HG03439 (cell line): Measurements from ENCODE around the gene NAT9.

Experiments used
- ATAC-seq: cut with Tn5 transposase; IDR thresholded peaks from one replicate; pipeline ENCODE4 v1.9.1; 2021; ENCODE audit warnings: mild to moderate bottlenecking, moderate library complexity; ENCODE audit not compliant: unreplicated experiment

The NAT9 gene

DNA sequence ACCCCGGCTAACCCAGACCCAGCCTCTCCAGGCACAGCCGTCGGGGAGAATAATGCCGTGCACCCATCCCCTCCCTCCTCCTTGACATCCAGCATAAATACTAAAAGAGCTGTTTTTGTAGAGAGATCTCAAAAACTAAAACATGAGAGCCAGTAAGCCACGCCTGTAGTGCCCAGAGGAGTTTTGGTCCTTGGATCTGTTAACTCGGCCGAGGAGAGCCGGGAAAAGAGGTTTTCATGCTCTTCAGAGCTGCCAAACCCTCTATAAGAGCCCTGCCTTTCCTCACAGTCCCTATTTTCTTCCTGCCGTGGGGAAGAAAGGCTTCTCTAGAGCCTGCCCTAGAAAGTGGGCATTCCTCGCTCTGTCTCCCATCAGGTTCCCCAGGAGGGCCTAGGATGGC is 30.2 kb upstream of the NAT9 start:
- no peak for ATAC-seq

DNA sequence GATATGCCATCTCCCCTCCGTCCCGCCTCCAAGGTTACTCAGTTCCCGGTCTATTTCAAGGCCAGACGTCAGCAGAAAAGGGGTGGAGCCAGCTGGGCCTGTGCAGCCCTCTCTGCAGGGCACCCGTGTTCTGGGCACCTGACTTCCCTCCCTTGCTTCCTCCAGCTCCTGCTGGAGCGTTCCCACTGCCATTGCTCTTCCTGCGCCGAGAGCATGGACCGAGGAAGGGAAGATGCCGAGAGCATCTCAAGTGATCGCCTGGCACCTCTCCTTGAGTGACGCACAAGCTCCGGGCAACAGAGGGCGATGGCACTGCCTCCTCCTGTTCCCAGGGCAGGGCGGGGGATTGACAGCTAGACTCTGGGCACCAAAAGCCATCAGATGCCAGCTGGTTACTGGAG is 29.4 kb upstream of the NAT9 start:
- no peak for ATAC-seq

DNA sequence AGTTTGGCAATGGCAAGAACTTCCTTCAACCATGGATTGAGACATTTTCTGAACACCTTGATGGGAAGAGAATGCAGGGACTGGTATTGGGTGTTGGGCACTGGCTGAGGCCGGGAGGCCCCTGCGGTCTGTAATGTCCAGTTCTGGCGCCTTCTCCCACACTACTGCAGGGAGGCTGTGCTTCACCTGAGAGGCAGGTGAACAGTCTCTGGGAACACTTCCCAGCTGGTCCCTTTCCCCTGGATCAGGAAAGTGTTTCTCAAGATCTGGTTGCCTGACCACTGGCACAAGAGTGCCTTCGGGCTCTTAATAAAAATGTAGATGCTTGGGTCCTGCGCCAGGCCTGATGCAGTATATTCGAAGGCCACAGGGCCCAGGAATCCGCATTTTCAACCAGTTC is 28.5 kb upstream of the NAT9 start:
- no peak for ATAC-seq

DNA sequence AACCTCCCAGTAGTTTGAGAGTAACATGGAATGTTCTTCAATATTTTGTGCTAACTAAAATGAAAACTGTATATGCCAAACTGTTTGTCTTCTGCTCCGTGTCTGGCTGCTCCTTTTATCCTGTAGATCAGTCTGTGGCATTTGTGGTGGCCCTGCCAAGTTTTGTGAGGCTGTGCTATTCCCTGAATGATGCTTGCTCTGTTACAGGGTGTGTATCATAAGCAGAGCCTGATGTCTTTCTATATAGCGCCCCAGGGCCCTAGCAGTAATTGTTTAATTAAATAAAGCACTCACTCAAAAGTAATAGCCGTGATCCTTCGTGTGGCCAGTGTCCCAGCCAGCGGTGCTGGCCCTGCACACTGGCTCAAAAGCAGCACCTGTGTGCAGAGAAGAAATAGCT is 27.8 kb upstream of the NAT9 start:
- no peak for ATAC-seq

DNA sequence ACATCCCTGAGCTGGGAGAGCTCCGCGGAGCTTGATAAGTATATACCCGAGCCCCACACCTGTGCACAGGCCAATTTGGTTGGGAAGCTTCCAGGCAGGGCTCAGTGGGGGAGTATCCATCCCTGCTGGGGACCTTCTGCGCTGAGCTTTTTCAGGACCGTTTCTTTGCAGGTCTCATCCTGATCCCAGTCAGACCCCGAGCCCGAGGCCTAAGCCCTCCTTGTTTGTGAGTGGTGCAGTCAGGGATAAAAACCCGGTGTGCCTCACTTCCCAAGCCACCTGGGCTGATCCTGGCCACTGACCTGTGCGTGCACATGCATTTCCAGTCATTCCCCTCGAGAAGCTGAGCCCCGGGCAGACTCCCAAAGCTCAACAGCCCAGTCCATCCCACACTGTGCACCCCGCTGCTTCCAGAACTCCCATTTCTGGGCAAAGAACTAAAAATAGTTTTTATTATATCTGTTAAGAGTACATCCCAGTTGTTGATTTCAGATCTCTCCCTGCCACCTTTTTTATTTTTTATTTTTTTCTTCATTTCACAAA is 27.3 kb upstream of the NAT9 start:
- no peak for ATAC-seq

DNA sequence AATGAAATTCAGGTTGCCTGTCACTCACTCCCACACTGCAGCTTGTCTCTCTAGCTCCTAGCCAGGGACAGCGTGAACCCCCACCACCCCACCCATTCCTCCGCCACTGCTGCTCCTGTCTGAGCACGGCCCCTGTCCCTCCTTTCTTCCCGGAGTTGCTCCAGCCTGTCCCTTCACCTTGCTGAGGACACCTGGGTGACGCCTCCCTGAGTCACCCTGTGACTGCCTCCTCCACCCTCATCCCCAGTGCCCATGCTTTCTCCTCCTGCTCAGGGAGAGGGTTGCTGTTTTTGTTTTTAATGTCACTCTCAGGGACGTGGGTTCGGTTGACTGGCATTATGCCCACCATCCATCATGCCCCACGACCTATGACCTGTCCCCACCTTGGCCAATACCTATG is 25.8 kb upstream of the NAT9 start:
- ATAC-seq: no peak

DNA sequence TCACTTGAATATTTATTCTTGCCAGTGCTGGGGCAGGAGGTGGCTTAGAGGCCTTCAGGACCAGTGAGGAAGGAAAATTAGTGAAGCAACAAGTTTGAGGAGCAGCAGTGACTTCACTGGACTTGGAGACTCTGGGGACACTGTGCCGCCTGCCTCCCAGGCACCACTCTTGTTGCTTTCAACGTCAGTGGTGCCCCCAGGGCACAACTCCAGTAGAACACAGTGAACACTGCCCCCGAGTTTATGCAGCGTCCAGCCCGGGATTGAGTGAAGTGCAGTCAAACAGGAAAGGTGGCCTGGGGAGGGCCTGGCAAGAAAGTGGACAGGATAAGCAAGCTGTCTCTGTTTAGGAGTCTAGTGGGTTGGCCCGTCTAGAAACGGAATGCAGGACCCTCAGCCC is 24.4 kb upstream of the NAT9 start:
- no peak for ATAC-seq

DNA sequence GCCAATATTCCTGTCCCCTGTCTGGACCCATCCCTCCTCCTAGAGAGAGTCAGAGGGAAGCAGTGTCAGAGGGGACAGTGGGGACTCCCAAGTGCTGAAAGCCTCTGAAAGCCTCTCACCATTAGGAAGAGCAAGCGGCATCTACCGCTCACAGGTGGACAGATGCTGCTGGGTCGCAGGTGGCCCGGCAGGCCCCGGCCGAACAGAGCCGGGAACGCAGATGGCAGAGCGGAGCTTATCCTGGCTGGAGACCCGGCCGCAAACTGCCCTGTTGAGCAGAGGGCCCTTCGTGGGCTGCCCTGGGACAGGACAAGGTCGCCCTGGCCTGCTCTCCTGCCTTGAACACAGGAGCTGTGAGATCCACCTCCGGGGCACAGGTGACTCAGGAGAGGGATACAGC is 23.0 kb upstream of the NAT9 start:
- ATAC-seq: no peak

DNA sequence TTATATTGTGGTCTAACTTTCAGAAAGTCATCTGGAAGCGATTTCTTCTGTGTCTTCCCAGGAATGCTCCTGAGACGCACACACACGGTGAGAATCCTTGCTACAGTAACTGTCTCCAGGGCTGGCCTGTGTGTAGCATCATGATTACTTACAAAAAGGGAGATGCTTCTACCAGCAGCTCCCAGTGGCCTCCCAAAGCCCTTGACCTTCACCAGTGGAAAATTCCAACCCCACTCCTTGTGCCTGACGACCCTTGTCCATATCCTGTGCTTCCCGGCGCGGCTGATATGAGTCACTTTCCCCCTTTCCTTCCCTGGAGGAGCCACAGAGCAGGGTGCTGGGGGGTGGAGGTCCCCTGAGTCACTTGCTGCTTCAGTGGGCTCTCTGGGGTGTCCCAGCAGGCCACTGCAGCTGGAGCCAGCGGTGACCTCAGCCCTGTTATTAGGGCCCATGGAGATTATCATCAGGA is 22.1 kb upstream of the NAT9 start:
- no peak for ATAC-seq

DNA sequence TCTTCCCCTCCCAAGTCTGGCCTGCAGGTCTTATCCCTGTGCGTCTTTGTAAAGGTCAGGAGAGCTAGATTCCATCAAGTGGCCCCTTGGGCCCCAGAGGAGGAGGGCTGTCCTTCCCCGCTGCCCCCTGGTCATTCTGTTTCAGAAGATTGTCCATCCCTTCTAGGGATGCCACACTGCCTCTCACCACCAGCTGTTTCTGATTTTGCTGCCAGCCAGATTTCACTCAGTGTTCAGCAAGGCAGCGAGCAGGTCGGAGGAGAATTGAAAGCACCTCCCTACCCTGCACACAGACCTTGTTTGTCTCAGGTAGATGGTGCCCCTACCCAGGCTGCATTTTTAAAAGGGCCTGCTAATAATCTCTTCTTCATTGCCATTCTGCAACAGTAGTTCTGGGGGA is 21.7 kb upstream of the NAT9 start:
- ATAC-seq: no peak

DNA sequence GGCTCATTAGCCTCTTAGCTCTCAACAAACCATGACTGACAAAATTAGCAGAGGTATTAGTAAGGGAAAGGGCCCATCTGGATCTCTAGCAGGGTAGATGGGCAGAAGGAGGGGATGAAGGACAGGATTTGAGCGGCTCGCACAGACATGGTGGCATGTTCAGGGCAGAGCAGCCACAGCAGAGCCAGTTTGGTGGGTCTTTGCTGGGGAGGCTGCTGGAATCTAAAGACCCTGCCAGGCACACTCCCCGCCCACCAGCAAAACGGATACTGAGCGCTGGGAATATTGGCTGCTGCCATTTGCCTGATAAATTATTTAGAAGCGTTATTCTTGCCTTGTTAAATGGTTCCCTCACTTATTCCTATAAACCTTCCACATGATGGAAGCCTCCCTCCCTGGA is 20.7 kb upstream of the NAT9 start:
- no peak for ATAC-seq

DNA sequence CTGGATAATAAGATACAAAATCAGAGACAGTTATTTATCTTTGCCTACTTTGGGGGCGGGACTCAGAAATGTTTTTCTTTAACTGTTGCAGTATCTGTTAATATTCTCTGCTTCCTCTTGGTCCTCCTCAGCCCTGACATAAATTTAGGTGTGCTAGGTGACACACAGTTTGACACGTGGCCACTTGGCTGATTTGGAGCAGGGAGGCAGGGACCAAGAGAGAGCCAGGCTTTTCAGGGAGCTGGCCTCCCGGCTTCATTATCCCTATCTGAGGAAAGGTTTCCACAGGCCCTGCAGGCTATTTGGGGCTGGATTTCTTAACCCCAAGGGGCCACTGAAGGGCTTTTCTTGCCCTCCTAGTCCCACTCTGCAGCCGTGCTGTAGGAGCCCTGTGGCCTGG is 20.1 kb upstream of the NAT9 start:
- no peak for ATAC-seq

DNA sequence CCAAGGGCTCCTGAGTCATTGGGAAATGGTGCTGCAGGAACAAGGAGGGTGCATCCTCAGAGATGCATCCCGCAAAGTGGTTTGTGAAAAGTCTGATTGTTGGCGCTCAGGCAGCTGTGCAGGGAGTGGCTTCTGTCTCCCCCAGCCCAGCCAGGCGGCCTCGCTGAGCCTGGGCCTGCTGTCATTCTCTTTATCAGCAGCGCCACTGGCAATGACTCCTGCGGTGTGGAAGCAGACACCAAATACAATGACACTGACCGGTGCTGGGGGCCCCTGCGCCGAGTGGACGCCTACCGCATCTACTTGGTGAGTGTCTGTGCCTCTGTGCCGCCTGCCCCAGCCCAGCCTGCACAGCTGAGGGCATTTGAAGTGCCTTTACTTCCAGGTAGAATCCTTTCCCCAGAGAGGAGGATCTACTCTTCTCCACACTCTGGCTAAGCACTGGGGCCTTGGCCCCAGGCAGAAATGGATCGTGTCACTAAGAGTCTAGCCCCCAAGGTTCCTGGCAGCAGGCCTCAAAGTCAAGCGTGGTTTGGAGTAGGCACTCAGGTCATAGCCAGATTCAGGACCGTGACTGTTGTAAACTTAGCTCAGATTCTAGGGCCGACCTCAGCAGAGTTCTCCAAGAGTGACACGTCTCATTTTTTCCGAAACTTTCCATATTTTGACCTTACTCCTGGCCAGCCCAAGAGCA is 19.3 kb upstream of the NAT9 start:
- no peak for ATAC-seq

DNA sequence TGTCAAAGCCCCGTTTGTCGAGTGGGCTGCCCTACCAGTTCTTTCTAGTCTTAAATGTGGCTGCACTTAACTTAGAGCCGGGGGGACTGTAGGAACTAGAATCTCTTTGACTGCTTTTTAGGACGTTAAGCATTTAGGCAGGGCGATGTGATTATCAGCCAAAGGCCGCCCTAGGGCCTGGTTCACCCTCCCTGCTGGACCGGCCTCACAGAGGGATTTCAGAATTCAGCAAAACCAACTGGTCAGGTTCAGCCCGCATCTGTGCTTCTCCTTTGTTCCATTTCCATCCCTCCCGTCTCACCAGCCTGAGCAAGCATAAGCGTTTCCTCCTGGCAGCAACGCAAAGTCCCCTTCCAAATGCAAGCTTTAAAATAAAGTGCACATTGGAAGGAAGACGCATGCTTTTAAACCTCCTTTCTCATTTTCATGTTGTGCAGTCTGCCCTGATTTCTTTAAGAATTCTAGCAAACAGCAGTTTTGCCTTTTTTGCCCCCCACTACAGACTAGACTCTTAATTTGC is 16.5 kb upstream of the NAT9 start:
- no peak for ATAC-seq

DNA sequence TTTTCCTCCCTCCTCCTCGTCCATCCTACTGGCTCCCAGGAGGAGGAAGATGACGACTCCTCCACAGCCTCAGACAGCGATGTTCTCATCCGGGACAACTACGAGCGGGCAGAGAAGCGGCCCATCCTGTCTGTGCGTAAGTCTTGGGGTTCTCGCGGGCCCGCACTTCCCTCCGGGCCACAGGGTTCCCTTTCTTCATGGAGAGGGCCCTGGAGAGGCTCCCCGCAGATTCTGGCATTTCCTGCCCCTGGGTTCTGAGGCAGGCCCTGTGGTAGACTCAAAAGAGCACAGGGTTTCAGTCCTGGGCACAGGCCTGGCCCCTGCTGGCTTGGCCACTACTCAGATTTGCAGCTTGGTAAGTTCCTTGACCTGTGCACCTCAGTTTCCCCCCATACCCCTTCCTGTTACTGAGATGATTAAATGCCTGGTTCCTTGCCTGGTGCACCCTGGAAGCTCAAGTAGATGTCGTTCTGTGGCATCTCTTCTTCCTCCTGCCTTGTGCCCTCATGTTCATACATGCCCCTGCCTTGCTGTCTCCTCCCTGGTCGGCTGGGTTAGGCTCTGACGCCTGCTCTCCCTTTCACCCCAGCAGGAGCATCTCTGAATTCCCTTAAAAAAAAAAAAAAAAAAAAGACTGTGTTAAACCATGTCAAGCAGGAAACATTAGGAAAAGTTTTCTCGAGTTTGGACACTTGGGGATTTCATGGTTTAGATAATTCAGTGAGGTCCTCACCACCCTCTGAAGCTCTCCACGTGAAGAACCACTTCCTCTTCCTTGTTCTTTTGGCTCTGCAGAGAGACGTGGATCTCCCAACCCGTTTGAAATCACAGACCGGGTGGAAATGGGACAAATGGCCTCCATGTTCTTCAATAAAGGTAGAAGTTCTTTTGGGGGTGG is 14.3 kb upstream of the NAT9 start:
- no peak for ATAC-seq

DNA sequence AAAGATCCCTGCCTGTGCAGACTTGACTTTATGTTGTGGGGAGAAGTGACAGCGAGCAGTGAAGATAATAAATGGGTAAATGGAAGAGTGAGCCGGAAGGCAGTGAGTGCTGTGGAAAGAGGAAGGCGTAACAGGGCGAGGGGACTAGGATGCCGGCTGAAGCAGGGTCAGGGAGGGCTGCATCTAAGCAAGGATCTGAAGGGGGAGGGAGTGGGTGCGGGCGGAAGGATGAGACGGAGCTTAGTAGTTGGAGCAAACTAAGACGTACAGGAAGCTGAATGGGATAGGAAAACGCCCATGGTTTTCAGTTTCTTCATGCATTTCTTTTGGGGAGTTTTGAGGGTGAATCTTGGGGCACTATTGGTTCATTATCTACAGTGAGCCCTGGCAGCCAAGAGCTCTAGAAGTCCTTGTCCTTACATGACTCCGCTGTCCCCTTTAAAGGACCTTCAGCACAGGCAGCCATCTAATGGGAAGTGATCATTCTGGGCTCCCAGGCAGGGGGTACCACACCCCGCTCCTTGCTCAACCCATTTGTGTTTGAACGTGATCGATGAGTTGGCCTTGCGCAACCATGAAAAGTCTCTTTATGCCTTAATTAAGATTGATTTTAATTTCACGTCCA is 10.4 kb upstream of the NAT9 start:
- ATAC-seq: no peak

DNA sequence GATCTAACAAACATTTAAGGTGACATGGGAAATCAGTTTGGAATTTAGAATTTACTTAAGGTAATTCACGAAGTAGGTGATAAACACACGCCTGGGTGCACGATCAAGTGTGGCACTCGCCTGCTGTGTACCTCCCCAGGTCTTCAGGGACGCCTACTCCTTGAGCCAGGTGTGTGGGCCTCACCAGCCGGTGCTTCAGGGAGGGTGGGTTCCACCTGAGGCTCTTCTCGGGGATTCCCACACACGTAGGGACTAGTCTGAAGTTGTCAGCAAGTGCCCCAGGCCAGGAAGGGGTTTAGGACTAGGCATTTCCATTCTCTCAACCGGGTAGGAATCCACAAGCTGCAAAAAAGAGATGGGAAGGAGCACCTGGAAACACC is 9.8 kb upstream of the NAT9 start:
- no peak for ATAC-seq

DNA sequence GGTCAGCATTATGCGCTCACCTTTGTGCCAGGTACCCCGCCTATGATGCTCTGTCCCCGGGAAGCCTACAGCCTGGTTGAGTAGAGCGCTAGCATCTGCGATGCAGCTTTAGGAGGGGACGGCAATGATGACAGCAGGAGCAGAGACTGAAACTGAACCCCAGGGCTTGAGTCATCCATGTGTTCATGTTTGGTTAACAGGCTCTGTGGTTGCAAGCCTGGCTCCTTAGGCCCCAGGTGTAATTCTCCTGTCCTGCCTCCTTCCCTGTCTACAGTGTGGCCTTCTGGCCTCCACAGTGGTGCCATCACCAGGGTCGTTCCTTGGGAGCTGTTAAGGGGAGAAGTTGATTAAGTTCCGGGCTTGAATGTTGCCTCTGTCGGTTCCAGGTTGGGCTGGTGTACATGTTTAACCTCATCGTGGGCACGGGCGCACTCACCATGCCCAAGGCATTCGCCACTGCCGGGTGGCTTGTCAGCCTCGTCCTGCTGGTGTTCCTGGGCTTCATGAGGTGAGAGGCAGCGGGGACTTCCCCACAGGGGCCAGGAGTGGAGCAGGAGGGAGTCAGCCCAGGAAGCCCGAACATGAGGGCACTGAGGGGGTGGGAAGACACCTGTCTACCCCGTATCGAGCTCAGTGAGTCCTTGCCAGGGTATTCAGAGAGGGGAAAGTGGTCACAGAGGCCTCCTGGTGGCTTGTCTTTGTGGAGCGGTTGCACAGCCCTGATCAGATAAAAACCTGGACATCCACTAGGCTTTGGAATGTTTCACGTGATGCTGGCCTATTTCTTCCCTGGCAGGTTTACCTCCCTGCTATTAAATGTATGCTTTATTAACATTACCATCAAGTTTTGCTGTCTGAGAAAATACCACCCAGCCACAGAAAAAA is 9.2 kb upstream of the NAT9 start:
- ATAC-seq: no peak

DNA sequence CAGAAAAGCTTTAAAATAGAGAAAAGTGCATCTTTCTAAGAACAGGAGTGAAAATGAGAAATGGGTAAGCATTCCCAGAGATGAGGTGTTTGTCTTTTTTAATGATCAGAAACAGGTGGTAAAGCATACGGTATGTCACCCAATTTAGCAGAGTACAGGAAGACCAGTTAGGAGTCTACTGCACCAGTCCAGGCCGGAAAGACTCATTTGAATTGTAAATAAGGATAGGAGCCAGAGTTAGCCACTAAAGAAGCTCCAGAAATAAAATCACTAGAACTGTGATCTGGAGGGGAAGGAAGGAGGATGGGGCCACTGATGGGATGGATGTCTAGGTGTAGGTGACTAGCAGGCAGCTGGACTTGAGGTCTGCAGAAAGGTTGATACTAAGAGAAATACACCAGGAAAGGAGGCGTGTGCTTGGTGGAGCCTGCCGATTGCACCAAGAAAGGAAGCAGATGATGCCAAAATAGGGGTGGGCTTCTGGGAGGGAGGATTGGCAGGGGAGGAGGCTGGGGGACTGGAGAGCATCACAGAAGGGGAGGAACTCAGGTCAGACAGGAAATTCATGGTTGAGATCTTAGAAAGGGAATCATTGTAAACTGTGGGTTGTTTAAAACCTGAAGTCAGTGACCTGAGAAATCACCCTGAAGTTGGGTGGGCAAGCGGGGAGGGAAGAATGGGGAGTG is 8.1 kb upstream of the NAT9 start:
- no peak for ATAC-seq

DNA sequence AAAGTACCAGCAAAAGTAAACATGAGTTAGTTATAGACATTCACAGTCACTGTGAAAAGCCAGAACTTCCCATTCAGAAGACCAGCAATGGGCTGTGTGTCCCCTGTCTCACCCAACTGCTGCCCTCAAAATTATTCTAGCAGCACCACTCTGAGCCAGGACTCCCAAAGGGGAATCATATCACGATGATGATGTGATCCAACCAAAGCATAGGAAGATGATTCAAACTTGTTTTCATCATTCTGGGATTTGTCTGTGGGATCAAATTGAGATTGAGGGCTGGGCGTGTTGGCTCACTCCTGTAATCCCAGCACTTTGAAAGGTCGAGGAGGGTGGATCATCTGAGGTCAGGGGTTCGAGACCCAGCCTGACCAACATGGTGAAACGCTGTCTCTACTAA is 6.4 kb upstream of the NAT9 start:
- no peak for ATAC-seq
